GM18517 (cell line): ENCODE data around the gene KLK5.

Experiments
- ATAC-seq: cut with Tn5 transposase; IDR thresholded peaks from one replicate; pipeline ENCODE4 v1.9.1; 2021; ENCODE audit warnings: mild to moderate bottlenecking, moderate library complexity; ENCODE audit not compliant: unreplicated experiment

The KLK5 gene

GRCh38 chr19:50894478-50895356 is 58.1 kb downstream of the KLK5 start:
- no peak for ATAC-seq
